Neuronal stem cell (in vitro differentiated cells): ENCODE data around the gene NAMPT.

Source experiments
- DNase-seq: peaks from one replicate; pipeline ENCODE4 v3.0.0-alpha.2; 2013; ENCODE audit warnings: low spot score
- H2AFZ ChIP-seq: one replicate; pipeline ENCODE4 v1.6.1; 2013; ENCODE audit warnings: mild to moderate bottlenecking, low read length, inconsistent platforms
- H2AK5ac ChIP-seq: 2 replicates; pipeline ENCODE4 v1.6.1; 2013; ENCODE audit warnings: low read depth, mild to moderate bottlenecking, inconsistent platforms, low read length, moderate library complexity, mixed read lengths
- H2BK120ac ChIP-seq: 2 replicates; pipeline ENCODE4 v1.6.1; 2013; ENCODE audit warnings: low read depth, mild to moderate bottlenecking, inconsistent platforms, low read length, moderate library complexity, mixed read lengths
- H2BK12ac ChIP-seq: one replicate; pipeline ENCODE4 v1.6.1; 2013; ENCODE audit warnings: low read length, inconsistent platforms
- H2BK15ac ChIP-seq: 2 replicates; pipeline ENCODE4 v1.6.1; 2013; ENCODE audit warnings: mild to moderate bottlenecking, low read length, inconsistent platforms, mixed read lengths
- H2BK5ac ChIP-seq: one replicate; pipeline ENCODE4 v1.6.1; 2013; ENCODE audit warnings: inconsistent platforms, mild to moderate bottlenecking, low read length, moderate library complexity
- H3K14ac ChIP-seq: one replicate; pipeline ENCODE4 v1.6.1; 2013; ENCODE audit warnings: low read length, inconsistent platforms
- H3K18ac ChIP-seq: 2 replicates; pipeline ENCODE4 v1.6.1; 2013; ENCODE audit warnings: low read length, inconsistent platforms
- H3K23ac ChIP-seq: 2 replicates; pipeline ENCODE4 v1.6.1; 2013; ENCODE audit warnings: low read depth, mild to moderate bottlenecking, mixed read lengths, low read length, inconsistent platforms; ENCODE audit not compliant: poor library complexity
- H3K27ac ChIP-seq: replicated peaks from 3 replicates; pipeline ENCODE4 v1.5.1; 2013; ENCODE audit warnings: low read length, inconsistent platforms
- H3K27me3 ChIP-seq, 3 experiments: 2 replicates each; pipeline ENCODE4 v1.6.1; 2013; ENCODE audit warnings: low read length in 3 of 3, mild to moderate bottlenecking in 2 of 3, inconsistent platforms in 1 of 3, low read depth in 1 of 3, mixed read lengths in 1 of 3, moderate library complexity in 1 of 3; ENCODE audit not compliant: control insufficient read depth in 3 of 3, insufficient read depth in 3 of 3
- H3K36me3 ChIP-seq, 2 donors: replicated peaks in 1 of 2; 2 replicates each; pipeline ENCODE4 v1.6.1; 2013; ENCODE audit warnings: low read length in 2 of 2; ENCODE audit not compliant: control insufficient read depth in 2 of 2, insufficient read depth in 2 of 2
- H3K4ac ChIP-seq: 2 replicates; pipeline ENCODE4 v1.6.1; 2013; ENCODE audit warnings: inconsistent platforms, mild to moderate bottlenecking, low read length, moderate library complexity
- H3K4me1 ChIP-seq, 2 donors: 1 replicate in 1 of 2; 2 replicates in 1 of 2; pipeline ENCODE4 v1.6.1; 2013; ENCODE audit warnings: low read length in 2 of 2, low read depth in 1 of 2; ENCODE audit not compliant: control insufficient read depth in 2 of 2, insufficient read depth in 1 of 2
- H3K4me2 ChIP-seq: one replicate; pipeline ENCODE4 v1.6.1; 2013; ENCODE audit warnings: mild to moderate bottlenecking, low read length, inconsistent platforms; ENCODE audit not compliant: insufficient read depth, poor library complexity, severe bottlenecking
- H3K4me3 ChIP-seq, 2 donors: 2 replicates each; pipeline ENCODE4 v1.5.1; 2013; ENCODE audit warnings: low read length in 2 of 2, mild to moderate bottlenecking in 2 of 2, inconsistent platforms in 1 of 2, moderate library complexity in 1 of 2
- H3K79me1 ChIP-seq: one replicate; pipeline ENCODE4 v1.6.1; 2013; ENCODE audit warnings: low read depth, mild to moderate bottlenecking, inconsistent platforms, low read length, moderate library complexity
- H3K9ac ChIP-seq: one replicate; pipeline ENCODE4 v1.6.1; 2013; ENCODE audit warnings: mild to moderate bottlenecking, low read depth, low read length, inconsistent platforms; ENCODE audit not compliant: poor library complexity
- H3K9me3 ChIP-seq, 2 donors: replicated peaks in 1 of 2; 2 replicates each; pipeline versions ENCODE3 to v1.6.1; 2013; ENCODE audit warnings: low read length in 2 of 2, mild to moderate bottlenecking in 2 of 2, inconsistent platforms in 1 of 2, low read depth in 1 of 2, mixed read lengths in 1 of 2, moderate library complexity in 1 of 2; ENCODE audit not compliant: control insufficient read depth in 2 of 2, insufficient read depth in 1 of 2
- H4K8ac ChIP-seq: one replicate; pipeline ENCODE4 v1.6.1; 2013; ENCODE audit warnings: low read depth, mild to moderate bottlenecking, inconsistent platforms, low read length, moderate library complexity
- H4K91ac ChIP-seq: one replicate; pipeline ENCODE4 v1.6.1; 2013; ENCODE audit warnings: low read length, low read depth, mild to moderate bottlenecking, inconsistent platforms; ENCODE audit not compliant: poor library complexity
- WGBS, 2 donors: extraction: QIAGEN DNeasy Blood & Tissue Kit; methylation state at CpG; one replicate each; pipeline ENCODE4 v1.1.7; 2013; ENCODE audit warnings: missing lambda C conversion rate in 2 of 2, mixed read lengths in 1 of 2; ENCODE audit not compliant: insufficient read length in 2 of 2, insufficient replicate concordance in 1 of 2; ENCODE audit errors: extremely low coverage in 2 of 2; 5-methylcytosine and 5-hydroxymethylcytosine counted together

The NAMPT gene

DNA sequence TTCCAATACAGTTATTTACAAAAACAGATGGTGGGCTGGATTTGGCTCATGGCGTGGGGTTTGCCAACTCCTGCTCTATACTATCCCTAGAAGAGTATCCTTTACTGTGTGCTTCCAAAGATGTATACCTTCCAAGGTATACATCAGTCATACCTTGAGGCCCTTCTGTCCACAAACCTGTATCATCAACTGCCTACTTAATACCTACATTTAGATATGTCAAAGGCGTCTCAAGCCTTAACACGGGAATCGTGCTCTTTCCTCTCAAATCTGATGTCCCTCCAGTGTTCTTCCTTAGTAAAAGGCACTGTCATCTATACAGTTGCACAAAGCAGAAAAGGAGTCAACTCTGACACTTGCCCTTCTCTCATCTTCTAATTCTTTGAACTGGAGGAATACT lies 36.9 kb downstream of the NAMPT start:
- no peaks in the 10 kb centered on the region for H3K4me1 ChIP-seq
- DNase-seq = no peak
- no peak overlapping the region for H2AK5ac ChIP-seq
- no peak overlapping the region for H2BK120ac ChIP-seq
- no peak overlapping the region for H3K4me2 ChIP-seq
- H3K4me3 ChIP-seq = no peak overlapping the region
- no peak overlapping the region for H2AFZ ChIP-seq
- H3K36me3 ChIP-seq = peaks cover 14 to 52% of the 10 kb centered on the region in 2 donors
- no peak overlapping the region for H4K91ac ChIP-seq
- no peak overlapping the region for H2BK12ac ChIP-seq
- H3K27ac ChIP-seq = no peak overlapping the region
- H4K8ac ChIP-seq = no peak overlapping the region
- H3K14ac ChIP-seq = no peak overlapping the region
- H3K18ac ChIP-seq = no peak overlapping the region
- H3K4ac ChIP-seq = no peak overlapping the region
- H3K79me1 ChIP-seq = no peaks in the 10 kb centered on the region
- no peak overlapping the region for H3K9ac ChIP-seq
- no peak overlapping the region for H3K23ac ChIP-seq
- H3K27me3 ChIP-seq = no peaks in the 10 kb centered on the region
- H2BK15ac ChIP-seq = no peak overlapping the region
- H2BK5ac ChIP-seq = no peak overlapping the region
- no CpG with 5 or more reads among the region's 4 CpGs for WGBS, 2 donors
- H3K9me3 ChIP-seq = peaks cover 11 to 17% of the 10 kb centered on the region in 2 donors

GRCh38 chr7:106246902-106247711 lies 37.7 kb downstream of the NAMPT start:
- Histone ChIP-seq H3K27me3 (no peaks in the 10 kb centered on the region), H3K23ac (no peak overlapping the region), H3K9me3 (peaks cover 11 to 17% of the 10 kb centered on the region in 2 donors), H3K4ac (no peak overlapping the region), H2AK5ac (no peak overlapping the region), H3K4me2 (no peak overlapping the region), H3K4me1 (no peaks in the 10 kb centered on the region), H2BK15ac (no peak overlapping the region), H3K9ac (no peak overlapping the region), H2BK5ac (no peak overlapping the region), H3K14ac (no peak overlapping the region), H2AFZ (no peak overlapping the region), H4K91ac (no peak overlapping the region), H3K27ac (no peak overlapping the region), H3K79me1 (no peaks in the 10 kb centered on the region), H2BK120ac (no peak overlapping the region), H3K36me3 (peaks cover 14 to 45% of the 10 kb centered on the region in 2 donors), H3K4me3 (no peak overlapping the region), H4K8ac (no peak overlapping the region), H3K18ac (no peak overlapping the region), H2BK12ac (no peak overlapping the region)
- DNase-seq = no peak
- WGBS, 2 donors = no CpG with 5 or more reads among the region's 5 CpGs

GRCh38 chr7:106243893-106244292 lies 40.9 kb downstream of the NAMPT start:
- Histone ChIP-seq H3K23ac (no peak overlapping the region), H3K36me3 (peaks cover 10 to 20% of the 10 kb centered on the region in 2 donors), H3K9me3 (peaks cover 9 to 17% of the 10 kb centered on the region in 2 donors), H2BK12ac (no peak overlapping the region), H2BK15ac (no peak overlapping the region), H2BK5ac (no peak overlapping the region), H4K8ac (no peak overlapping the region), H3K4me1 (no peaks in the 10 kb centered on the region), H3K4me3 (no peak overlapping the region), H3K27ac (no peak overlapping the region), H3K14ac (no peak overlapping the region), H3K18ac (no peak overlapping the region), H3K79me1 (no peaks in the 10 kb centered on the region), H2AFZ (no peak overlapping the region), H2AK5ac (no peak overlapping the region), H2BK120ac (no peak overlapping the region), H4K91ac (no peak overlapping the region), H3K27me3 (no peaks in the 10 kb centered on the region), H3K4ac (no peak overlapping the region), H3K4me2 (no peak overlapping the region), H3K9ac (no peak overlapping the region)
- no peak for DNase-seq
- no CpG with 5 or more reads among the region's 2 CpGs for WGBS, 2 donors

- H3K23ac ChIP-seq = no peak overlapping the region
- H2BK15ac ChIP-seq = no peak overlapping the region
- H3K27ac ChIP-seq = no peak overlapping the region
- DNase-seq = no peak
- H3K79me1 ChIP-seq = no peaks in the 10 kb centered on the region
- H3K9me3 ChIP-seq = peaks cover 0 to 2% of the 10 kb centered on the region in 2 donors
- no peak overlapping the region for H3K4me3 ChIP-seq
- no peak overlapping the region for H3K4me2 ChIP-seq
- no peak overlapping the region for H2AK5ac ChIP-seq
- peaks cover 0 to 3% (median 0%) of the 10 kb centered on the region in 3 experiments for H3K27me3 ChIP-seq
- WGBS, 2 donors = no CpG with 5 or more reads among the region's 3 CpGs
- no peak overlapping the region for H3K14ac ChIP-seq
- H2BK12ac ChIP-seq = no peak overlapping the region
- no peak overlapping the region for H2BK120ac ChIP-seq
- no peak overlapping the region for H4K91ac ChIP-seq
- no peak overlapping the region for H3K18ac ChIP-seq
- no peak overlapping the region for H2BK5ac ChIP-seq
- no peaks in the 10 kb centered on the region for H3K36me3 ChIP-seq
- no peak overlapping the region for H4K8ac ChIP-seq
- no peak overlapping the region for H3K9ac ChIP-seq
- H3K4ac ChIP-seq = no peak overlapping the region
- H3K4me1 ChIP-seq = no peaks in the 10 kb centered on the region
- H2AFZ ChIP-seq = no peak overlapping the region
Observed at GRCh38 chr7:106239406-106239805, 45.4 kb downstream of the NAMPT start.
